AG04449 (cell line): Measurements from ENCODE around the gene SDR42E2.
"Not testable (repeated sequence)": the region's sequence is repeated elsewhere in the genome, so short reads cannot be mapped to it uniquely, and the experiment has no call there.

Source experiments
- CTCF ChIA-PET: fragments of 350-600 bp; formaldehyde crosslinking; extraction: SDS; loops from one replicate; lab custom pipeline; 2021; ENCODE audit warnings: antibody characterized with exemption; lab: Yijun Ruan, JAX
- POLR2A ChIA-PET: fragments of 400-600, 350-600 bp; formaldehyde crosslinking; extraction: SDS; loops from one replicate; lab custom pipeline; 2020; ENCODE audit warnings: antibody characterized with exemption, inconsistent platforms; lab: Yijun Ruan, JAX
- DNase-seq: peaks from one replicate; pipeline ENCODE4 v3.0.0-alpha.2; 2010; ENCODE audit warnings: low read depth, low spot score
- H3K4me3 ChIP-seq: 2 replicates; pipeline ENCODE4 v1.5.1; 2011; ENCODE audit warnings: low read depth, mild to moderate bottlenecking, control low read depth, low read length
- CTCF ChIP-seq: IDR thresholded peaks from one replicate; pipeline ENCODE4 v1.5.1; 2011; ENCODE audit warnings: mild to moderate bottlenecking, moderate library complexity, low read length, control low read depth, inconsistent platforms; ENCODE audit not compliant: insufficient read depth; ENCODE audit errors: missing control alignments

The SDR42E2 gene

GRCh38 chr16:22123759-22124490 is 38.4 kb upstream of the SDR42E2 start:
- ChIA-PET CTCF (no interaction called here), POLR2A (no interaction called here)
- H3K4me3 ChIP-seq, result no peak overlapping the region
- DNase-seq, result no peak
- TF ChIP-seq CTCF, result no peak

GRCh38 chr16:22124583-22125284 is 37.6 kb upstream of the SDR42E2 start:
- TF ChIP-seq CTCF, result no peak
- H3K4me3 ChIP-seq, result no peak overlapping the region
- no peak for DNase-seq
- ChIA-PET POLR2A (no interaction called here), CTCF (no interaction called here)

DNA sequence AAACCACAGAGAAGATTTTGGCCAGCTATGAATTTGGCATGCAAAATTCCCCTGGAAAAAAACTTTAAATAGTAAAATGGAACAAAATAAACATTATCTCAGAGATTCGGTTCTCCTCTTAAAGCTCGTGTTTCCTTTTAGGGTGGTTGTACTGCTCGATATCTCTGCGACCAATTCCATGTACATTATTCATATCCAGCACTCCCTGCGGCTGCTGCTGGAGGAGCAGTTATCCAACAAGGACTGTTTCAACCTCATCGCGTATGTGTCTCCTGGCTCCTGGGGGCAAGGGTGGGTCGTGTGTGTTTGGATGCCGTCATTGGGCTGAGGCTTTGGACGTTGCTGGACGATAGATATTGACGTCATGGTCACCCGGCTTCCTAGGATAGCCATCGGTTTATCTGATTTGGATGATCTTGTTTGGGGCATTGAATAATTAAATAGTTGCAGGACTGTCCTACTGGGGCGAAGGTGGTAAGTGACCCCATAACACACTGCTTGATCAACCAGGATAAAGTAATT is 36.2 kb upstream of the SDR42E2 start:
- POLR2A ChIA-PET, result no interaction called here
- CTCF ChIA-PET, result no interaction called here
- no peak for TF ChIP-seq CTCF
- DNase-seq, result no peak
- no peak overlapping the region for H3K4me3 ChIP-seq

- CTCF ChIA-PET, POLR2A ChIA-PET, DNase-seq, H3K4me3 ChIP-seq: not testable (repeated sequence)
Observed at GRCh38 chr16:22128537-22128936, 33.8 kb upstream of the SDR42E2 start.

DNA sequence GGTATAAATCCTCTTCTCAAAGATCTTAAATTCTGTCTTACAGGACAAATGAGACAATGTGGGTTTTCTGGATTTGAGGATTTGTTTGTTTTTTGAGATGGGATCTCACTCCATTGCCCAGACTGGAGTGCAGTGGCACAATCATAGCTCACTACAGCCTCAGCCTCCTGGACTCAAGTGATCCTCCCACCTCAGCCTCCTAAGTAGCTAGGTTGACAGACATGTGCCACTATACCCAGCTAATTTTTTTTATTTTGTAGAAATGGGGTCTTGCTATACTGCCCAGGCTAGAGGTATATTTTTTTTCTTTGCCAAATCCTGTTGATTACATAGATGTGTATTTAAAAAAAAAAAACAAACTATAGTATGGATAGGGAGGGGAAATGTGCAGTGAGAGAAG is 31.8 kb upstream of the SDR42E2 start:
- ChIA-PET CTCF (interaction anchor here (0.9 kb wide), 1 partner anchor 53 kb away, joined by 4 read pairs; no protein-coding TSS in a partner anchor), POLR2A (no interaction called here)
- no peak for TF ChIP-seq CTCF
- H3K4me3 ChIP-seq, result no peak overlapping the region
- no peak for DNase-seq

- POLR2A ChIA-PET, result interaction anchor here (1.0 kb wide), 1 partner anchor 180 kb away, joined by 3 read pairs; the partner anchor contains the start of gene UQCRC2
- H3K4me3 ChIP-seq, result no peak overlapping the region
- DNase-seq, result no peak
- TF ChIP-seq CTCF, result no peak
- CTCF ChIA-PET, result interaction anchor here (1.1 to 1.8 kb wide), 2 partner anchors 9 to 34 kb away, joined by 5 to 7 read pairs; no protein-coding TSS in a partner anchor
Observed at GRCh38 chr16:22132801-22133200, 29.5 kb upstream of the SDR42E2 start.
